Progenitor cell of endocrine pancreas (in vitro differentiated cells): Measurements from ENCODE around the gene RBM17. TPM values are rescaled to one million over a fixed set of nuclear protein-coding genes. Genes with fewer than 3 reads are reported as not detected.

Experiments
- DNase-seq: peaks from one replicate; pipeline ENCODE4 v3.0.0; 2021; ENCODE audit warnings: low spot score; ENCODE audit not compliant: unreplicated experiment
- H3K27ac Mint-ChIP-seq: 2 replicates; pipeline ENCODE4 v1.8.0; 2021; ENCODE audit warnings: mild to moderate bottlenecking, moderate library complexity, mixed read lengths
- H3K27me3 Mint-ChIP-seq: 2 replicates; pipeline ENCODE4 v1.8.0; 2021; ENCODE audit warnings: mixed read lengths
- H3K36me3 Mint-ChIP-seq: 2 replicates; pipeline ENCODE4 v1.8.0; 2022; ENCODE audit warnings: mixed read lengths; ENCODE audit not compliant: insufficient read depth
- H3K4me1 Mint-ChIP-seq: 2 replicates; pipeline ENCODE4 v1.8.0; 2021; ENCODE audit warnings: low read depth, mixed read lengths
- H3K4me3 Mint-ChIP-seq: 2 replicates; pipeline ENCODE4 v1.8.0; 2021; ENCODE audit warnings: low read depth, mild to moderate bottlenecking, moderate library complexity, mixed read lengths
- H3K9me3 Mint-ChIP-seq: 2 replicates; pipeline ENCODE4 v1.8.0; 2021; ENCODE audit warnings: low read depth, mixed read lengths
- total RNA-seq: library from RNA; stranded (reverse); gene quantifications from 2 replicates; pipeline ENCODE4 v1.2.1, GENCODE V29; 2021
- TF ChIP-seq, protein P1 (sequence below): fragments of 200-600 bp; sonication (generic); IDR thresholded peaks from one replicate; pipeline ENCODE4 v1.5.0; 2021; ENCODE audit warnings: antibody characterized with exemption, mild to moderate bottlenecking; ENCODE audit not compliant: unreplicated experiment

The RBM17 gene
- total RNA-seq, 1 donor from 2014 or later = 122 TPM

- DNase-seq = no peak
- Mint-ChIP-seq H3K4me3 (no peak overlapping the region), H3K4me1 (peaks cover 4% of the 10 kb centered on the region), H3K9me3 (no peaks in the 10 kb centered on the region), H3K27ac (no peak overlapping the region), H3K27me3 (no peaks in the 10 kb centered on the region), H3K36me3 (peaks cover 47% of the 10 kb centered on the region)
- TF ChIP-seq, protein P1, sequence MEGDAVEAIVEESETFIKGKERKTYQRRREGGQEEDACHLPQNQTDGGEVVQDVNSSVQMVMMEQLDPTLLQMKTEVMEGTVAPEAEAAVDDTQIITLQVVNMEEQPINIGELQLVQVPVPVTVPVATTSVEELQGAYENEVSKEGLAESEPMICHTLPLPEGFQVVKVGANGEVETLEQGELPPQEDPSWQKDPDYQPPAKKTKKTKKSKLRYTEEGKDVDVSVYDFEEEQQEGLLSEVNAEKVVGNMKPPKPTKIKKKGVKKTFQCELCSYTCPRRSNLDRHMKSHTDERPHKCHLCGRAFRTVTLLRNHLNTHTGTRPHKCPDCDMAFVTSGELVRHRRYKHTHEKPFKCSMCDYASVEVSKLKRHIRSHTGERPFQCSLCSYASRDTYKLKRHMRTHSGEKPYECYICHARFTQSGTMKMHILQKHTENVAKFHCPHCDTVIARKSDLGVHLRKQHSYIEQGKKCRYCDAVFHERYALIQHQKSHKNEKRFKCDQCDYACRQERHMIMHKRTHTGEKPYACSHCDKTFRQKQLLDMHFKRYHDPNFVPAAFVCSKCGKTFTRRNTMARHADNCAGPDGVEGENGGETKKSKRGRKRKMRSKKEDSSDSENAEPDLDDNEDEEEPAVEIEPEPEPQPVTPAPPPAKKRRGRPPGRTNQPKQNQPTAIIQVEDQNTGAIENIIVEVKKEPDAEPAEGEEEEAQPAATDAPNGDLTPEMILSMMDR = no peak
Measured at GRCh38 chr10:6110136-6110535, 21.3 kb downstream of the RBM17 start.

- Mint-ChIP-seq H3K4me3 (no peak overlapping the region), H3K27me3 (no peaks in the 10 kb centered on the region), H3K27ac (no peak overlapping the region), H3K9me3 (no peaks in the 10 kb centered on the region), H3K4me1 (peaks cover 4% of the 10 kb centered on the region), H3K36me3 (peaks cover 43% of the 10 kb centered on the region)
- no peak for DNase-seq
- TF ChIP-seq, protein P1 = no peak
Measured at GRCh38 chr10:6112893-6113292, 24.1 kb downstream of the RBM17 start.

DNA sequence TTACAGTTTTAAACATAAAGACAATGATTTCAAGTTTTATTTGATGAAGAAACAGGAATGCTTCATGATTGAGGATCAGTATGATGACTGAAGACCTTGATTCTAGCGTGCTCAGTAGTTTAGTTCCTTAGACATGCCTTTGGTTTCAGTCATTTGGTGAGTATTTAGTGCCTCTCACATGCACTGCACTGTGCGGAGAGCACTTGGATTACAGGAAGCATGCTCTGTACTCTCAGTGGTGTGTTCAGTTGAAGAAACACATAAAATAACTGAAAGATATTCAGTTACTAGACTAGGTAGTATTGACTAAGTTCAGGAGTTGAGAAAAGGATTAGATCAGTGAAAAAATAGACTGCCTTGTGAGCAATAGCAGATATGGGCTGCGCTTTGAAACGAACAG is 25.5 kb downstream of the RBM17 start:
- Mint-ChIP-seq H3K4me3 (no peak overlapping the region), H3K9me3 (no peaks in the 10 kb centered on the region), H3K4me1 (peaks cover 3% of the 10 kb centered on the region), H3K27ac (no peak overlapping the region), H3K27me3 (no peaks in the 10 kb centered on the region), H3K36me3 (peaks cover 39% of the 10 kb centered on the region)
- DNase-seq = no peak
- TF ChIP-seq, protein P1 = no peak

GRCh38 chr10:6114805-6115341 is 26.0 kb downstream of the RBM17 start:
- Mint-ChIP-seq H3K27ac (no peak overlapping the region), H3K4me3 (no peak overlapping the region), H3K36me3 (peaks cover 35% of the 10 kb centered on the region), H3K27me3 (no peaks in the 10 kb centered on the region), H3K9me3 (no peaks in the 10 kb centered on the region), H3K4me1 (peaks cover 3% of the 10 kb centered on the region)
- TF ChIP-seq, protein P1 = no peak
- DNase-seq = no peak

- H3K36me3 Mint-ChIP-seq = peaks cover 33% of the 10 kb centered on the region
- DNase-seq = no peak
- H3K4me1 Mint-ChIP-seq = peaks cover 3% of the 10 kb centered on the region
- H3K27me3 Mint-ChIP-seq = no peaks in the 10 kb centered on the region
- TF ChIP-seq, protein P1 = no peak
- H3K4me3 Mint-ChIP-seq = no peak overlapping the region
- H3K9me3 Mint-ChIP-seq = no peaks in the 10 kb centered on the region
- H3K27ac Mint-ChIP-seq = no peak overlapping the region
Measured at GRCh38 chr10:6115411-6115810, 26.6 kb downstream of the RBM17 start.
